BE2C (cell line): Measurements from ENCODE around the gene CEP128.

ENCODE experiments used
- DNase-seq: peaks from one replicate; pipeline ENCODE4 v3.0.0-alpha.2; 2020
- H3K27me3 ChIP-seq: fragments of 250-450 bp; sonication (Bioruptor Pico); 2 replicates; pipeline ENCODE4 v1.5.1; 2020; ENCODE audit warnings: mild to moderate bottlenecking
- H3K36me3 ChIP-seq: fragments of 250-450 bp; sonication (Bioruptor Pico); 2 replicates; pipeline ENCODE4 v1.5.1; 2020; ENCODE audit warnings: mild to moderate bottlenecking
- H3K4me1 ChIP-seq: fragments of 250-450 bp; sonication (Bioruptor Pico); 2 replicates; pipeline ENCODE4 v1.5.1; 2020
- H3K4me3 ChIP-seq: 2 replicates; pipeline ENCODE4 v1.5.1; 2011; ENCODE audit warnings: low read depth, low read length
- H3K9me3 ChIP-seq: fragments of 250-450 bp; sonication (Bioruptor Pico); 2 replicates; pipeline ENCODE4 v1.5.1; 2020
- TF ChIP-seq, protein P1 (sequence below): IDR thresholded peaks from 2 replicates; pipeline ENCODE4 v1.5.1; 2012; ENCODE audit warnings: mild to moderate bottlenecking, low read depth, low read length

The CEP128 gene

DNA sequence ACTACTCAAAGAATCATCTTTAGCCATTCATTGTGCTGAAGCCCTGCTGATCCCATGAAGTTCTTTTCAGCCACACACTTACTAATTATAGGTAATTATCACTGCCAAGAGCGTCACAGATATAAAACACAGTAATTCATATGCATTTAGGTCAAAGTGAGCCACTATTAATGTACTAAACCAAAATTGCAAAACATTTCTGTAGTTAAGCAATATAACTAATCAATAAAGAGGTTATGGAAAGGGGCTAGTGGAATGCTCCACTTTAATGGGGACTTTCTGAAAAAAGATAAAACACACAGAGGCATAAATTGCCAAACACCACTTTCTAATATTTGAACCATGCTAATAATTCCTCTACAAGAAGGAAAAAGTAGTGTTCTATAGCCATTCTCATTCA is 6.8 kb upstream of the CEP128 start:
- no peaks in the 10 kb centered on the region for H3K36me3 ChIP-seq
- no peak overlapping the region for H3K4me3 ChIP-seq
- no peak for DNase-seq
- no peaks in the 10 kb centered on the region for H3K9me3 ChIP-seq
- H3K27me3 ChIP-seq, result peaks cover 9% of the 10 kb centered on the region
- H3K4me1 ChIP-seq, result no peaks in the 10 kb centered on the region
- TF ChIP-seq, protein P1, sequence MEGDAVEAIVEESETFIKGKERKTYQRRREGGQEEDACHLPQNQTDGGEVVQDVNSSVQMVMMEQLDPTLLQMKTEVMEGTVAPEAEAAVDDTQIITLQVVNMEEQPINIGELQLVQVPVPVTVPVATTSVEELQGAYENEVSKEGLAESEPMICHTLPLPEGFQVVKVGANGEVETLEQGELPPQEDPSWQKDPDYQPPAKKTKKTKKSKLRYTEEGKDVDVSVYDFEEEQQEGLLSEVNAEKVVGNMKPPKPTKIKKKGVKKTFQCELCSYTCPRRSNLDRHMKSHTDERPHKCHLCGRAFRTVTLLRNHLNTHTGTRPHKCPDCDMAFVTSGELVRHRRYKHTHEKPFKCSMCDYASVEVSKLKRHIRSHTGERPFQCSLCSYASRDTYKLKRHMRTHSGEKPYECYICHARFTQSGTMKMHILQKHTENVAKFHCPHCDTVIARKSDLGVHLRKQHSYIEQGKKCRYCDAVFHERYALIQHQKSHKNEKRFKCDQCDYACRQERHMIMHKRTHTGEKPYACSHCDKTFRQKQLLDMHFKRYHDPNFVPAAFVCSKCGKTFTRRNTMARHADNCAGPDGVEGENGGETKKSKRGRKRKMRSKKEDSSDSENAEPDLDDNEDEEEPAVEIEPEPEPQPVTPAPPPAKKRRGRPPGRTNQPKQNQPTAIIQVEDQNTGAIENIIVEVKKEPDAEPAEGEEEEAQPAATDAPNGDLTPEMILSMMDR, result no peak

DNA sequence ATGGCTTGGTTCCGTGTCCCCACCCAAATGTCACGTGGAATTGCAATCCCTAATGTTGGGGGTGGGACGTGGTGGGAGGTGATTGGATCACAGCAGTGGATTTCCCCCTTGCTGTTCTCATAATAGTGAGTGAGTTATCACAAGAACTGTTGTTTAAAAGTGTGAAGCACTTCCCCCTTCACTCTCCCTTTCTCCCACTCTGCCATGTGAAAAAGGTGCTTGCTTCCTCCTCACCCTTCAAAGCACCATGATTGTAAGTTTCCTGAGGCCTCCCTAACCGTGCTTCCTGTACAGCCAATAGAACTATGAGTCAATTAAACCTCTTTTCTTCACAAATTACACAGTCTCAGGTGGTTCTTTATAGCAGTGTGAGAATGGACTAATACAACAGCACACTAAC is 5.3 kb upstream of the CEP128 start:
- no peaks in the 10 kb centered on the region for H3K36me3 ChIP-seq
- TF ChIP-seq, protein P1, result no peak

DNA sequence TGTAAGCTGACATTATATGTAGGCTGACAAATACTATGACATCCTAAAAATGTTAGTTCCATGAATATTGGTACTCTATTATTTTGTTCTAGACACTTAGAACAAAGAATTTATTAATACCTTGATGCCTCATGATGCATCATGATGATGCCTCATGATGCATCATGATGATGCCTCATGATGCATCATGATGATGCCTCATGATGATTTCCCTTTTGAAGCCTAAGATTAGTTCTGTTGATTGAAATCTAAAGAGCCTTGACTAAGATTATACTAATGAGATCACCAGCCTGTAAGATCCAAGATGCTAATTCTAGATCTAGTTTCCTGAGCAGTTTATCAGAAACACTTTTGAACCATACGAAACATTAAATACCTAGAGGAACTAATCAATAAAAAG is 4.6 kb upstream of the CEP128 start:
- H3K36me3 ChIP-seq, result no peaks in the 10 kb centered on the region
- peaks cover 9% of the 10 kb centered on the region for H3K27me3 ChIP-seq

More for the DNA sequence above, 5.3 kb upstream of the CEP128 start:
- no peak overlapping the region for H3K4me3 ChIP-seq
- no peak for DNase-seq
- H3K27me3 ChIP-seq, result peaks cover 9% of the 10 kb centered on the region
- H3K9me3 ChIP-seq, result no peaks in the 10 kb centered on the region
- no peaks in the 10 kb centered on the region for H3K4me1 ChIP-seq

DNA sequence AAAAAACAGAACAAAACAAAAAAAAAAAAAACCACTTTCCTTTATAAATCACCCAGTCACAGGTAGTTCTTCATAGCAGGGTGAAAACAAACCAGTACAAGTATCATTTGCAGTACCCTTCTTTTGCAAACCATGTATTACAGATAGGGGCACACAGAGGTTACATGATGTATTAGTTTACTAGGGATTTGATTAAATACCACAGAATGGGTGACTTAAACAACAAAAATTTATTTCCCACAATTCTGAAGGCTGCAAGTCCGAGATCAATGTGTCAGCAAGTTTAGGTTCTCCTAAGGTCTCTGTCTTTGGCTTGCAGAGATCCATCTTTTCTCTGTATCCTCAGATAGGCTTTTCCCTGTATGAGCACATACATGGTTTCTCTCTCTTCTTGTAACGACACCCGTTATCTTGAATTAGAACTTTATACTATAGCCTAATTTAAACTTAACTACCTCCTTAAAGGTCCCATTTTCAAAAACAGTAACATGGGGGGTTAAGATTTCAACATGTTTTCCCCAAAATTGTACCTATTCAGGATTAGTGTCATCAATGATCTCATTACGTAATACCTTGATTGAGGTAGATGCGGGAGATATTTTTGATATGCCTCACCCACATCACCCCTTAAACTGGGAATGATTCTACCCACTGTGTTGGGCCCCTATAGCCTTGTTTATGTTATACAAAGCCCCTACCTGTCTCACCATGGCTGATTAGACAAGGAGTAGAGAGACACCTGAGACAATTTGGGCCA is 3.5 kb upstream of the CEP128 start:
- no peaks in the 10 kb centered on the region for H3K9me3 ChIP-seq
- no peak overlapping the region for H3K4me3 ChIP-seq
- H3K27me3 ChIP-seq, result peaks cover 9% of the 10 kb centered on the region; the same call in 1 of the 2 replicates
- peaks cover 2% of the 10 kb centered on the region; the same call in 1 of the 2 replicates for H3K4me1 ChIP-seq
- TF ChIP-seq, protein P1, result no peak
- no peak for DNase-seq
- H3K36me3 ChIP-seq, result no peaks in the 10 kb centered on the region

More for the DNA sequence above, 4.6 kb upstream of the CEP128 start:
- Histone ChIP-seq H3K4me3 (no peak overlapping the region), H3K9me3 (no peaks in the 10 kb centered on the region), H3K4me1 (no peaks in the 10 kb centered on the region)
- TF ChIP-seq, protein P1, result no peak
- DNase-seq, result no peak

DNA sequence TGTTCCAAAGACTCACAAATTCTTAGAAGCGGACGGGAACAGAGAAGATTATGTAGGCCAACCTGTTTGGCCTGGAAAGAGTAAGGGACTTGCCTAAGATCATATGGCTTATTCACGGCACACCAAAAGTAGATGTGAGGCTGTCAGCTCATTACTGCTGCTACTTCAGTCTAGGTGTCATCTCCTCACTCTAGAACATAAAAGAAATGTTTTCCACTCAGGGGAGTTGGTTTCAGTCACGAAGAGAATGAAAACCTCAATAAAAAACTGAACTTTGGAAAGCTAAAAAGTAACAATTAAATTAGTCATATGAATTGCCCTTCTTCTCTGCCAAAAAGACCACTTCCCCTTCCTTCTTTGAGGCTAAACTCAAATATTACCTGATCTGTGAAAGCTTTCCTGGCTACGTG is 658 bp upstream of the CEP128 start:
- DNase-seq, result no peak
- no peaks in the 10 kb centered on the region for H3K36me3 ChIP-seq
- TF ChIP-seq, protein P1, result no peak
- peaks cover 3% of the 10 kb centered on the region; the same call in 1 of the 2 replicates for H3K4me1 ChIP-seq
- H3K4me3 ChIP-seq, result peak overlapping the region; percentile 77
- H3K27me3 ChIP-seq, result no peaks in the 10 kb centered on the region
- no peaks in the 10 kb centered on the region for H3K9me3 ChIP-seq

DNA sequence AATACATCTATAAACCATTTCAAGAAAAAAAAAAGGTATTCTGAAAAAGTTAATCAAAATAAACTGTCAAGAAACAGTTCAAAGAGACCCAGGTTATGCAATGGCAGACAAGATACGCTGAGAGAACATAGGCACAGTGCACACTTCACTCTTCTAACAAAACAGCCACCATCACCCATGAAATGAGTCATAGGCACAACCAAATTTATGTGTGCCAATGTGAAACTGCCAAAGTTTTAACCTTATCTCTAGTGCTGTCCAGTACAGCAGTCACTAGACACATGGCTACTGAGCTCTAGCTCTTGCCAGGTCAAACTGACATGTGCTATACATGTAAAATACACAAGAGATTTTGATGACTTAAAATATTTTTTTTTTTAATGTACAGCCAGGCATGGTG is 1.4 kb downstream of the CEP128 start:
- DNase-seq, result no peak
- TF ChIP-seq, protein P1, result no peak
- Histone ChIP-seq H3K27me3 (no peaks in the 10 kb centered on the region), H3K9me3 (no peaks in the 10 kb centered on the region), H3K4me1 (peaks cover 9% of the 10 kb centered on the region), H3K4me3 (no peak overlapping the region; the same call in 1 of the 2 replicates), H3K36me3 (no peaks in the 10 kb centered on the region)
